HG03139 (cell line): Measurements from ENCODE around the gene ZNF804A.

Source experiments
- ATAC-seq: cut with Tn5 transposase; IDR thresholded peaks from one replicate; pipeline ENCODE4 v1.9.1; 2021; ENCODE audit not compliant: unreplicated experiment

Gene ZNF804A

DNA sequence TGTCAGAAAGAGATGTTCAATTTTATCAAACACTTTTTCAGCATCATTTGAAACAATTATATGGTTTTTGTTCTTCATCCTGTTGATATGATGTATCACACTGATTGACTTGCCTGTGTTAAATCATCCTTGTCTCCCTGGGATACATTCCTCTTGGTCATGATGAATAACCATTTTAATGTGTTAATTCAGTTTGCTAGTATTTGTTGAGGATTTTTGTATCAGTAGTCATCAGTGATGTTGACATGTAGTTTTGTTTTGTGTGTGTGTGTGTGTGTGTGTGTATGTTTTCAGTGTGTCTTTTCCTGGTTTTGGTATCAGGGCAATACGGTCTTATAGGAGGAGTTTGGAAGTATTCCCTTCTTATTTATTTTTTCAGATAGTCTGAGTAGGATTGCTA, 325.4 kb downstream of the ZNF804A start:
- no peak for ATAC-seq

DNA sequence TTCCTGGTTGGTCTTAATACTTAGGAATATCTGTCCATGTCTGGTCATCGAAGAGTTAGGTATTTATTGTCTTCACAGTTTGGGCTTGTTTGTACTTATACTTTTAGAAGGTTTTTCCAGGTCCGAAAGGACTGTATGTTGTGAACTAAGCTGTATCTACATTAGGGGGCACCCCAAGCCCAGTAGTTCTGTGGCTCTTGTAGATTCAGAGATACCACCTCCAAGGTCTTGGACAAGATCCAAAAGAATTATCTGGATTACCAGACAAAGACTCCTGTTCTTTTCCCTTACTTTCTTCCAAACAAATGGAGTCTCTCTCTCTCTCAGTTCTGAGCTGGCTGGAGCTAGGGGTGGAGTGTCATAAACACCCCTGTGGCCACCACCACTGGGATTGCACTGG, 328.7 kb downstream of the ZNF804A start:
- ATAC-seq: no peak

DNA sequence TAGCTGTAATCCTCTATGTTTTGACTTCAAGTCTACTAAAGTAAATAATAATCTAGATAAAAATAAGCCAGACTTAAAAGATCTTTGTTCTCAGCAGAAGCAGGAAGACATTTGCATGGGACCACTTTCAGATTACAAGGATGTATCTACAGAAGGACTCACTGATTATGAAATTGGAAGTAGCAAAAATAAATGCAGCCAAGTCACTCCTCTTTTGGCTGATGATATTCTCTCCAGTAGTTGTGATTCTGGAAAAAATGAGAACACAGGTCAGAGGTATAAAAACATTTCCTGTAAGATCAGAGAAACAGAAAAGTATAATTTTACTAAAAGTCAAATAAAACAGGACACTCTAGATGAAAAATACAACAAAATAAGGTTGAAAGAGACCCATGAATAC, 338.4 kb downstream of the ZNF804A start:
- ATAC-seq: no peak

DNA sequence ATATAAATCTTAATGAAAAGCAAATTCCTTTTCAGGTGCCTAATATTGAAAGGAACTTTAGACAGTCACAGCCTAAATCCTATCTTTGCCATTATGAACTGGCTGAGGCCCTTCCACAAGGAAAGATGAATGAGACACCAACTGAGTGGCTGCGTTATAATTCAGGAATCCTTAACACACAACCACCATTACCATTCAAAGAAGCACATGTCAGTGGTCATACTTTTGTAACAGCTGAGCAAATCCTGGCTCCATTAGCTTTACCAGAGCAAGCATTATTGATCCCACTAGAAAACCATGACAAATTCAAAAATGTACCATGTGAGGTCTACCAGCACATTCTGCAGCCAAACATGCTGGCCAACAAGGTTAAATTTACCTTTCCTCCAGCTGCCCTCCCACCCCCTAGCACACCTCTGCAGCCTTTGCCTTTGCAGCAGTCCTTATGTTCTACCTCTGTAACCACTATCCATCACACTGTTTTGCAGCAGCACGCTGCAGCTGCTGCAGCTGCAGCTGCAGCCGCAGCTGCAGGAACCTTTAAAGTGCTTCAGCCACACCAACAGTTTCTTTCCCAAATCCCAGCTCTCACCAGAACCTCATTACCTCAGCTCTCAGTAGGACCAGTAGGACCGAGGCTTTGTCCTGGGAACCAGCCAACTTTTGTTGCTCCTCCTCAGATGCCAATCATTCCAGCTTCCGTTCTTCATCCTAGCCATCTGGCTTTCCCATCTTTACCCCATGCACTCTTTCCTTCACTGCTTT, 340.1 kb downstream of the ZNF804A start:
- no peak for ATAC-seq

- ATAC-seq: no peak
These were observed 347.0 kb downstream of the ZNF804A start for GRCh38 chr2:184945326-184945725.

DNA sequence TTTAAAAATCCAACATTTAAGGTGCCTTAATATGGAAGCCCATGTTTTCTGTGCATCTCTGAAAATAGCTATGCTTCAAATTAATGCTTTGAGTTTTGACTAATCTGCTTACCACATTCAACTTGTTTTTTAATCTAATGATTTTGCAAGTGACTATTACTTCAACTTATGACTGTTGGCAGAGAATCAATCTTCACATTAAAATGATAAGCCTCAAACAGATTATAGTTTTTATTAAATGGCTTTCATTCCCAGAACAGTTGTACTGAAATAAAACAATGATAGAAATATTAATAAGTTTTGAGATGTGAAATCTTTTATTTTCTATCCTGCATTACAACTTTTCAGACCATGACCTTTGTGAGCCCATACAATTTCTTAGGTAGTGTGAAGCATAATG, 347.5 kb downstream of the ZNF804A start:
- ATAC-seq: no peak

- no peak for ATAC-seq
These were observed 358.5 kb downstream of the ZNF804A start for GRCh38 chr2:184956856-184957255.

GRCh38 chr2:184971546-184972068, 373.3 kb downstream of the ZNF804A start:
- ATAC-seq: no peak
